Mesendoderm (in vitro differentiated cells): ENCODE data around the gene BABAM2.

Source experiments
- DNase-seq: peaks from one replicate; pipeline ENCODE4 v3.0.0; 2013
- H2AK5ac ChIP-seq: 2 replicates; pipeline ENCODE4 v1.6.1; 2013; ENCODE audit warnings: low read length, inconsistent platforms
- H2BK120ac ChIP-seq: 2 replicates; pipeline ENCODE4 v1.6.1; 2013; ENCODE audit warnings: low read depth, mild to moderate bottlenecking, low read length, moderate library complexity, mixed read lengths
- H2BK15ac ChIP-seq: replicated peaks from 2 replicates; pipeline ENCODE4 v1.6.1; 2013; ENCODE audit warnings: low read depth, mild to moderate bottlenecking, moderate library complexity
- H2BK5ac ChIP-seq: 2 replicates; pipeline ENCODE4 v1.6.1; 2013; ENCODE audit warnings: low read length, inconsistent platforms
- H3K18ac ChIP-seq: 2 replicates; pipeline ENCODE4 v1.6.1; 2013; ENCODE audit warnings: mild to moderate bottlenecking, low read length, mixed read lengths
- H3K23ac ChIP-seq: one replicate; pipeline ENCODE4 v1.6.1; 2013; ENCODE audit warnings: low read length
- H3K27ac ChIP-seq: 2 replicates; pipeline ENCODE4 v1.5.1; 2013; ENCODE audit warnings: low read depth, mild to moderate bottlenecking, inconsistent platforms, low read length, moderate library complexity
- H3K27me3 ChIP-seq: 2 replicates; pipeline ENCODE4 v1.6.1; 2013; ENCODE audit warnings: low read length, control low read depth, mild to moderate bottlenecking, inconsistent platforms; ENCODE audit not compliant: insufficient read depth, poor library complexity
- H3K36me3 ChIP-seq: 2 replicates; pipeline ENCODE4 v1.6.1; 2013; ENCODE audit warnings: low read length, inconsistent platforms; ENCODE audit not compliant: control insufficient read depth, insufficient read depth
- H3K4ac ChIP-seq: one replicate; pipeline ENCODE4 v1.6.1; 2013; ENCODE audit warnings: low read depth, mild to moderate bottlenecking, low read length, moderate library complexity
- H3K4me1 ChIP-seq: 2 replicates; pipeline ENCODE4 v1.6.1; 2013; ENCODE audit warnings: low read depth, low read length, inconsistent platforms; ENCODE audit not compliant: control insufficient read depth
- H3K4me2 ChIP-seq: 2 replicates; pipeline ENCODE4 v1.6.1; 2013; ENCODE audit warnings: low read length
- H3K4me3 ChIP-seq: 2 replicates; pipeline ENCODE4 v1.5.1; 2013; ENCODE audit warnings: mild to moderate bottlenecking, low read length
- H3K56ac ChIP-seq: one replicate; pipeline ENCODE4 v1.6.1; 2013; ENCODE audit warnings: low read length
- H3K79me1 ChIP-seq: 2 replicates; pipeline ENCODE4 v1.6.1; 2013; ENCODE audit warnings: low read length, inconsistent platforms
- H3K79me2 ChIP-seq: 2 replicates; pipeline ENCODE4 v1.6.1; 2013; ENCODE audit warnings: mild to moderate bottlenecking, low read length; ENCODE audit not compliant: control insufficient read depth, insufficient read depth
- H3K9ac ChIP-seq: 2 replicates; pipeline ENCODE4 v1.6.1; 2013; ENCODE audit warnings: low read length, inconsistent platforms
- H4K5ac ChIP-seq: one replicate; pipeline ENCODE4 v1.6.1; 2013; ENCODE audit warnings: low read length
- H4K8ac ChIP-seq: one replicate; pipeline ENCODE4 v1.6.1; 2013; ENCODE audit warnings: low read depth, mild to moderate bottlenecking, control low read depth, low read length, moderate library complexity
- WGBS: extraction: QIAGEN DNeasy Blood & Tissue Kit; methylation state at CpG from one replicate; pipeline ENCODE4 v1.1.7; 2013; ENCODE audit warnings: low lambda C conversion rate, missing lambda C conversion rate; ENCODE audit not compliant: insufficient coverage; ENCODE audit errors: extremely low coverage; 5-methylcytosine and 5-hydroxymethylcytosine counted together

Gene BABAM2

DNA sequence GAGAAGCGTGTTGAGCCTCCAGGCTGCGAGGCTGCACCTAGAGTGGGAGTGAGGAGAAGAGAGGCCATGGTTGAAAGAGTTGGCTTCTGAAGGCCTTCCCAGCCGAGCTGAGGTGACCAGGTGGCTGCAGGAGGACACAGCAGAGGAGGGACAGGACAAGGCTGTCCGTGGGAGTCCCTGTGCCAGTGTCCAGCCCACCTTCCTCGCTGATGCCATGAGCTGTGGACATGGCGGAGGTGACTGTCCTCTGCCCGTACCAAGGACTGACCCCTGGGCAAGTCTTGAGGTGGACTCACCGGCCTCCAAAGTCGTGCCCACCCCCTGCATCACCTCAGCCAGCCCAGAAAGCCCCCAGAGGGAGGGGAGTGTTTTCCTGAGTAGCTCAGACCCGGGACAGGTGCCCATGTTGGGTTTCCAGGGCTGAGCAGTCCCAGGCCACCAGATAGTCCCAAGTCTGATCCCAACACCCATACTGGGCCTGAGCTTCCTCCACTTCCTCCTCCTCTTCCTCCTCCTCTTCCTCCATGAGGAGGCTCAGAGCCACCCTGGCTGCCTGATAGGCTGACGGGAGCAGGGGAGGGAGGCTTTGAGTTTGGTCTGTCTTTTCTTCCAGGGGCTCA lies 459.1 kb downstream of the BABAM2 start:
- Histone ChIP-seq H3K79me1 (no peaks in the 10 kb centered on the region), H3K18ac (no peak overlapping the region), H3K27me3 (no peaks in the 10 kb centered on the region), H3K4me1 (no peaks in the 10 kb centered on the region), H4K8ac (no peak overlapping the region), H3K4me2 (no peak overlapping the region), H4K5ac (no peak overlapping the region), H2BK120ac (no peak overlapping the region), H2BK15ac (no peak overlapping the region), H3K79me2 (no peaks in the 10 kb centered on the region), H3K56ac (no peak overlapping the region), H3K36me3 (no peaks in the 10 kb centered on the region), H3K27ac (no peak overlapping the region), H3K9ac (no peak overlapping the region), H3K4ac (no peak overlapping the region), H2BK5ac (no peak overlapping the region), H3K23ac (no peak overlapping the region), H2AK5ac (no peak overlapping the region), H3K4me3 (no peak overlapping the region)
- DNase-seq = no peak
- no CpG with 5 or more reads among the region's 11 CpGs for WGBS

DNA sequence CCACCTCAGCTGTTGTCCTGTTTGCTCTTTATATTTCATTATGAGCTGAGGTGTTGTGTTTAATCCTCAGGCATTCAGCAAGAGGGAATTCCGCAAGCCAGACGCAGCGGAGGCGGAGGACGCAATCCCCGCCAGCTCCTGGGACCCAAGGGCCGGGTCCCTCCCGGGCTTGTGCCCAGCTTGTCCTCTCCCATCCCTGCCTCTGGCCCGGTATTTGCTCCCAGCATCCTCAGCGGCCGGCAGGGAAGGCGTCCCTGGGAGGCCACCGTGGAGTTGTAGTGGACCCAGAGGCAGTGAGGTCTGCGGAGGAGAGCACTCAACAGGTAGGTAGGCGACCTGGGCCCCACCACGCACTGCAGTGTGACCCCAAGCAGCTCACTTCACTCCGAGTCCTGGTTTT lies 459.7 kb downstream of the BABAM2 start:
- no peak overlapping the region for H4K5ac ChIP-seq
- DNase-seq = no peak
- no peak overlapping the region for H3K56ac ChIP-seq
- H3K4me3 ChIP-seq = no peak overlapping the region
- no peak overlapping the region for H3K4ac ChIP-seq
- H3K4me1 ChIP-seq = no peaks in the 10 kb centered on the region
- no peak overlapping the region for H2BK5ac ChIP-seq
- no CpG with 5 or more reads among the region's 17 CpGs for WGBS
- no peak overlapping the region for H2BK120ac ChIP-seq
- no peak overlapping the region for H2AK5ac ChIP-seq
- no peaks in the 10 kb centered on the region for H3K79me2 ChIP-seq
- no peak overlapping the region for H3K27ac ChIP-seq
- H3K9ac ChIP-seq = no peak overlapping the region
- H3K36me3 ChIP-seq = no peaks in the 10 kb centered on the region
- no peaks in the 10 kb centered on the region for H3K79me1 ChIP-seq
- H3K18ac ChIP-seq = no peak overlapping the region
- H4K8ac ChIP-seq = no peak overlapping the region
- H3K23ac ChIP-seq = no peak overlapping the region
- no peaks in the 10 kb centered on the region for H3K27me3 ChIP-seq
- no peak overlapping the region for H2BK15ac ChIP-seq
- no peak overlapping the region for H3K4me2 ChIP-seq

DNA sequence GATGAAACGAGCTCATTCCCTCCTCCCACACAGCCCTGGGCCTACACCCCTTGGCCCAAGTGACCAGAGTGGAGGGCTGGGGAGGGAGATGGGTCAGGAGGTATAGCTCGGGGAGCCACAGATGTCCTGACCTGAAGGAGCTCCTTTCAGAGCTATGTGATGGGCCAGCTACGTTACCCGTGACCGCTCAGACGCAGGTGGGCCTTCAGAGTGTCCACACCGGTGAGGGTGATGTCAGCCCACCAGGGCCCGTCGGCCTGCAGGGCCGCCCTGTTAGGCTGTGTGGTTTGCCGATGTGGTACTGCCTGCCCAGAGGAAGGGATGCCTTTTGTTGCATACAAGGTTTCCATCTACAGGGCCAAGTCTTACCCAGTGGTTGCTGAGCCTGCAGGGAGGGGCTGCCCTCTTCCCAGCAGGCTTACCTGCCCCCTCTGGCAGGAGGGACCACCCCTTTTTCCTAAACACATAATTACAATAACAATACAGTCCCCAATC lies 460.3 kb downstream of the BABAM2 start:
- Histone ChIP-seq H3K4me2 (no peak overlapping the region), H3K27ac (no peak overlapping the region), H3K36me3 (no peaks in the 10 kb centered on the region), H2AK5ac (no peak overlapping the region), H3K18ac (no peak overlapping the region), H2BK5ac (no peak overlapping the region), H3K56ac (no peak overlapping the region), H3K23ac (no peak overlapping the region), H4K8ac (no peak overlapping the region), H3K79me1 (no peaks in the 10 kb centered on the region), H3K4ac (no peak overlapping the region), H2BK15ac (no peak overlapping the region), H3K79me2 (no peaks in the 10 kb centered on the region), H2BK120ac (no peak overlapping the region), H3K4me1 (no peaks in the 10 kb centered on the region), H3K9ac (no peak overlapping the region), H3K4me3 (no peak overlapping the region), H4K5ac (no peak overlapping the region), H3K27me3 (no peaks in the 10 kb centered on the region)
- DNase-seq = no peak
- WGBS = no CpG with 5 or more reads among the region's 11 CpGs

DNA sequence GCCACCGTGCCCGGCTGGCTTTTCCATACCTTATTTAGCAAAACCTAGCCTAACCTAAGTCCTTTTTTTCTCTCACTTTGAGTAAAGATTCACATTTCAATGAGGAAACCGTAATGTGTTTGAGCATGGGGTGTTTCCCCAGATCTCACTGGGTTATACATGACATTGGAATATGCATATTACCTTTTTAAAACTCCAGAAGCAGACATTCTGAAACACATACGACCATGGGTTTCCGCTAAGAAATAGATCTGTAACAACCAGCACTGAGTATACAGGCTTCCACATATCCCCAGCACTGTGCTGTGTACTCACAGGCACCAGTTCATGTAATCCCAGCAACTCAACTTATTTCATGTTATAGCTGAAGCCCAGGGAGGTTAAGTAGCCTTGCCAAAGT lies 461.1 kb downstream of the BABAM2 start:
- no peak for DNase-seq
- no peak overlapping the region for H2BK15ac ChIP-seq
- H3K27me3 ChIP-seq = no peaks in the 10 kb centered on the region
- no peak overlapping the region for H2BK5ac ChIP-seq
- WGBS = no CpG with 5 or more reads among the region's 5 CpGs
- H3K4me2 ChIP-seq = no peak overlapping the region
- no peak overlapping the region for H3K9ac ChIP-seq
- no peak overlapping the region for H3K23ac ChIP-seq
- no peak overlapping the region for H3K18ac ChIP-seq
- no peak overlapping the region for H4K8ac ChIP-seq
- H3K79me2 ChIP-seq = no peaks in the 10 kb centered on the region
- no peak overlapping the region for H2AK5ac ChIP-seq
- H3K4ac ChIP-seq = no peak overlapping the region
- H3K4me1 ChIP-seq = no peaks in the 10 kb centered on the region
- H4K5ac ChIP-seq = no peak overlapping the region
- no peak overlapping the region for H3K56ac ChIP-seq
- no peaks in the 10 kb centered on the region for H3K36me3 ChIP-seq
- H3K4me3 ChIP-seq = no peak overlapping the region
- H3K27ac ChIP-seq = no peak overlapping the region
- H3K79me1 ChIP-seq = no peaks in the 10 kb centered on the region
- H2BK120ac ChIP-seq = no peak overlapping the region

DNA sequence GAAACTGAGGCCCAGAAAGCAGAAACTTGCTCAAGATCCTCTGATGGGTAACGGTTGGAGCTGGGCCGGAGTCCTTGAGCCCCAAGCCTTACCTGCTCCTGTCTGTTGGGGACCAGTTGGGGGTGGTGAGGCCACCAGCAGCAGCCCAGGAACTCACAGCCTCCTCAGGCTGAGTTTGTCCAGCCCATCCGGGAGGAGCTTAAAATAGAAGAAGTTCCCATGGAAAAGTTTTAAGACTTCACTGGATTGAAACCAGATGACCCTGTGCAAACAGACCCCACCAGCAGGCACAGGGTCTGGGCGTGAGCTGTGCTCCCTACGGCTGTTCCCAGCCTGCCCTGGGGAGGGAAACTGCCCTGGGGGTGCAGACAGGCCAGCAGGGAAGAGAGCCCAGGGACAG lies 461.6 kb downstream of the BABAM2 start:
- no CpG with 5 or more reads among the region's 5 CpGs for WGBS
- no peak overlapping the region for H3K27ac ChIP-seq

DNA sequence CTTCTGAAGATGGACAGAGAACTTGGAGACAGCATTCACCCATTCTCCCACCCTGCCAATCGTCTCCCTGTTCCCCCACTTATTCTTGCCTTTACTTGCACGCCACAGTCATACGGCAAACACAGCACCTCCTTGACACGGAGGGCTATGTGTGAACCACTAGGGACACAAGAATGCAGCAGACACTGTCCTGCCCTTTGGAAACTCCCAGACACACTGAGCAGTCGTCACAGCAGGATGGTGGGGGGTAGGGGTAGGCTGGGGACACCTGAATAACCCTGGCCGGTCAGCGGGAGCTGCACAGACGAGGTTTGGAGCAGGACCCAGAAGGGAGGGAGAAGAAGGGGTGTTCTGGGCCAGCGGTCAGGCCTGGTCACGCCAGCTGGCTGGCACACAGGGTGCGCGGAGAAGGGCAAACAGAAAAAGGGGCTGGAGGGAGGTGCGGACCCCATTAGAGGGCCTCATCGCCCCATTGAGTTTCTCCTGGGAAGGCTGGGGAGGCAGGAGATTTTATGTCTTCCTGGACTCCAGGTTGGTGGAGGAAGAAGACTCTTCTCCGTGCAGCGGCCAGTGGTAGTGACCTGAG lies 462.2 kb downstream of the BABAM2 start:
- DNase-seq = no peak
- Histone ChIP-seq H3K23ac (no peak overlapping the region), H3K79me1 (no peaks in the 10 kb centered on the region), H3K4me2 (no peak overlapping the region), H3K27ac (no peak overlapping the region), H3K79me2 (no peaks in the 10 kb centered on the region), H3K4ac (no peak overlapping the region), H3K18ac (no peak overlapping the region), H3K4me3 (no peak overlapping the region), H2AK5ac (no peak overlapping the region), H4K8ac (no peak overlapping the region), H2BK120ac (no peak overlapping the region), H3K36me3 (no peaks in the 10 kb centered on the region), H2BK5ac (no peak overlapping the region), H4K5ac (no peak overlapping the region), H3K4me1 (no peaks in the 10 kb centered on the region), H3K9ac (no peak overlapping the region), H3K56ac (no peak overlapping the region), H3K27me3 (no peaks in the 10 kb centered on the region), H2BK15ac (no peak overlapping the region)
- WGBS = no CpG with 5 or more reads among the region's 16 CpGs

More for the DNA sequence above, 461.6 kb downstream of the BABAM2 start:
- no peaks in the 10 kb centered on the region for H3K79me1 ChIP-seq
- no peak overlapping the region for H2AK5ac ChIP-seq
- H3K9ac ChIP-seq = no peak overlapping the region
- H3K27me3 ChIP-seq = no peaks in the 10 kb centered on the region
- DNase-seq = no peak
- H4K8ac ChIP-seq = no peak overlapping the region
- no peak overlapping the region for H2BK15ac ChIP-seq
- H2BK120ac ChIP-seq = no peak overlapping the region
- H3K4me3 ChIP-seq = no peak overlapping the region
- no peak overlapping the region for H2BK5ac ChIP-seq
- H3K18ac ChIP-seq = no peak overlapping the region
- H3K23ac ChIP-seq = no peak overlapping the region
- H4K5ac ChIP-seq = no peak overlapping the region
- H3K4ac ChIP-seq = no peak overlapping the region
- H3K79me2 ChIP-seq = no peaks in the 10 kb centered on the region
- H3K4me1 ChIP-seq = no peaks in the 10 kb centered on the region
- H3K36me3 ChIP-seq = no peaks in the 10 kb centered on the region
- H3K4me2 ChIP-seq = no peak overlapping the region
- H3K56ac ChIP-seq = no peak overlapping the region
